HEK293 (cell line): ENCODE measurements around the gene DSCAML1.

ENCODE experiments used
- CTCF ChIA-PET: fragments of 350-600 bp; formaldehyde crosslinking; extraction: SDS; loops from one replicate; lab custom pipeline; 2021; ENCODE audit warnings: antibody characterized with exemption; lab: Yijun Ruan, JAX
- POLR2A ChIA-PET: fragments of 300-600 bp; formaldehyde crosslinking; extraction: SDS; loops from one replicate; lab custom pipeline; 2020; ENCODE audit warnings: antibody characterized with exemption, inconsistent platforms; lab: Yijun Ruan, JAX
- H3K27ac ChIP-seq: fragments of 200-500 bp; sonication (Bioruptor generic); 2 replicates; pipeline ENCODE4 v1.5.1; 2014; ENCODE audit warnings: low read depth, low read length, control low read depth, inconsistent platforms; ENCODE audit errors: extremely low read depth
- H3K36me3 ChIP-seq, 2 experiments: fragments of 200-500 bp in 1 of 2; sonication (Bioruptor generic) in 1 of 2; 1 replicate in 1 of 2; 2 replicates in 1 of 2; pipeline ENCODE4 v1.5.1; 2014 to 2017; ENCODE audit warnings: inconsistent platforms in 2 of 2, low read length in 2 of 2; ENCODE audit not compliant: control insufficient read depth in 2 of 2, insufficient read depth in 1 of 2
- H3K4me1 ChIP-seq: fragments of 200-500 bp; sonication (Bioruptor generic); 2 replicates; pipeline ENCODE4 v1.5.1; 2014; ENCODE audit warnings: mild to moderate bottlenecking, low read length, inconsistent platforms; ENCODE audit not compliant: control insufficient read depth, insufficient read depth
- H3K4me3 ChIP-seq: 2 replicates; pipeline ENCODE4 v1.5.1; 2011; ENCODE audit warnings: low read depth, mild to moderate bottlenecking, control low read depth, low read length, moderate library complexity
- H3K9me3 ChIP-seq: fragments of 200-500 bp; sonication (Bioruptor generic); 2 replicates; pipeline ENCODE4 v1.5.1; 2014; ENCODE audit warnings: low read depth, low read length, inconsistent platforms; ENCODE audit not compliant: control insufficient read depth, insufficient read depth
- OSR2 ChIP-seq: fragments of 450-650 bp; formaldehyde crosslinking; IDR thresholded peaks from 2 replicates; pipeline ENCODE4 v1.5.1; 2016; ENCODE audit warnings: missing biosample characterization, missing genetic modification characterization
- YY1 ChIP-seq: fragments of 450-650 bp; formaldehyde crosslinking; IDR thresholded peaks from 2 replicates; pipeline ENCODE4 v1.5.1; 2018; ENCODE audit warnings: missing biosample characterization, missing genetic modification characterization
- ZBTB1 ChIP-seq: fragments of 450-650 bp; formaldehyde crosslinking; IDR thresholded peaks from 2 replicates; pipeline ENCODE4 v1.5.1; 2016; ENCODE audit warnings: missing biosample characterization, missing genetic modification characterization
- ZNF274 ChIP-seq, 2 experiments: fragments of 200-500 bp in 1 of 2; fragments of 450-650 bp in 1 of 2; sonication (Bioruptor generic) in 1 of 2; formaldehyde crosslinking in 1 of 2; IDR thresholded peaks; 2 replicates each; pipeline versions ENCODE4 v1.5.1 to v1.6.1; 2014 to 2016; ENCODE audit warnings: borderline replicate concordance in 1 of 2, inconsistent platforms in 1 of 2, low read length in 1 of 2, missing biosample characterization in 1 of 2, missing genetic modification characterization in 1 of 2
- ZNF292 ChIP-seq: fragments of 450-650 bp; formaldehyde crosslinking; IDR thresholded peaks from 2 replicates; pipeline ENCODE4 v1.5.1; 2016; ENCODE audit warnings: low read depth, missing biosample characterization, missing genetic modification characterization, borderline replicate concordance
- ZNF341 ChIP-seq: fragments of 450-650 bp; formaldehyde crosslinking; IDR thresholded peaks from 2 replicates; pipeline ENCODE4; 2016; ENCODE audit warnings: low read depth, missing biosample characterization, missing genetic modification characterization
- ZNF394 ChIP-seq: fragments of 450-650 bp; formaldehyde crosslinking; IDR thresholded peaks from 2 replicates; pipeline ENCODE4 v1.5.1; 2016; ENCODE audit warnings: missing biosample characterization, missing genetic modification characterization, mild to moderate bottlenecking, moderate library complexity, borderline replicate concordance
- ZNF664 ChIP-seq: fragments of 450-650 bp; formaldehyde crosslinking; IDR thresholded peaks from 2 replicates; pipeline ENCODE4 v1.5.1; 2016; ENCODE audit warnings: missing biosample characterization, missing genetic modification characterization
- ZNF76 ChIP-seq: fragments of 450-650 bp; formaldehyde crosslinking; IDR thresholded peaks from 2 replicates; pipeline ENCODE4; 2016; ENCODE audit warnings: low read depth, missing biosample characterization, missing genetic modification characterization, borderline replicate concordance
- TF ChIP-seq, protein P1 (sequence below): fragments of 450-650 bp; formaldehyde crosslinking; IDR thresholded peaks from 2 replicates; pipeline ENCODE4 v1.5.1; 2016; ENCODE audit warnings: missing biosample characterization, missing genetic modification characterization
- TF ChIP-seq, protein P2 (sequence below): fragments of 450-650 bp; formaldehyde crosslinking; IDR thresholded peaks from 2 replicates; pipeline ENCODE4 v1.5.1; 2016; ENCODE audit warnings: missing biosample characterization, missing genetic modification characterization, borderline replicate concordance
- TF ChIP-seq, protein P3 (sequence below): fragments of 450-650 bp; formaldehyde crosslinking; conservative IDR thresholded peaks from 2 replicates; pipeline ENCODE4 v1.5.1; 2016; ENCODE audit warnings: low read depth, missing biosample characterization, missing genetic modification characterization
- TF ChIP-seq, protein P4 (sequence below): fragments of 450-650 bp; formaldehyde crosslinking; IDR thresholded peaks from 2 replicates; pipeline ENCODE4 v1.5.1; 2017; ENCODE audit warnings: missing biosample characterization, mild to moderate bottlenecking, missing genetic modification characterization, moderate library complexity
- TF ChIP-seq, protein P5 (sequence below): fragments of 450-650 bp; formaldehyde crosslinking; IDR thresholded peaks from 2 replicates; pipeline ENCODE4 v1.5.1; 2016; ENCODE audit warnings: missing biosample characterization, missing genetic modification characterization

The DSCAML1 gene

DNA sequence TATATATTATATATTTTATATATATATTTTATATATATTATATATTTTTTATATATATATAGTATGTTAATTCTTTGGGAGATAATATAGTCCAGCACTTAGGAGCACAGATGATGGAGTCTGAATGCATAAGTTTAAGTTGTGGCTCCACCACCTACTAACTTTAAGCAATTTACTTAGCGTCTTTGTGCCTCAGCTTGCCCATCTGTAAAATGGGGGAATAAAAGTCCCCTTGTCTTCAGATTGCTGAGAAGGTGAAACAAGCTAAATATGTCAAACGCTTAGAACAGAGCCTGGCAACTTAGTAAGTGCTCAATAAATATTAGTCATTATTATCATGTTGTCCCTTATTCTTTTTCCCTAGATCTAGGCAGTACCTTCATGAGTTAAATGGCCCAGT, 27.5 kb downstream of the DSCAML1 start (continued):
- TF ChIP-seq ZNF394 (tag by site-specific recombination) (no peak), ZNF292 (tag by site-specific recombination) (no peak), ZNF664 (no peak)
- TF ChIP-seq, protein P1, sequence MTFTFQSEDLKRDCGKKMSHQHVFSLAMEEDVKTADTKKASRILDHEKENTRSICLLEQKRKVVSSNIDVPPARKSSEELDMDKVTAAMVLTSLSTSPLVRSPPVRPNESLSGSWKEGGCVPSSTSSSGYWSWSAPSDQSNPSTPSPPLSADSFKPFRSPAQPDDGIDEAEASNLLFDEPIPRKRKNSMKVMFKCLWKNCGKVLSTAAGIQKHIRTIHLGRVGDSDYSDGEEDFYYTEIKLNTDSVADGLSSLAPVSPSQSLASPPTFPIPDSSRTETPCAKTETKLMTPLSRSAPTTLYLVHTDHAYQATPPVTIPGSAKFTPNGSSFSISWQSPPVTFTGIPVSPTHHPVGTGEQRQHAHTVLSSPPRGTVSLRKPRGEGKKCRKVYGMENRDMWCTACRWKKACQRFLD (tag by site-specific recombination), result no peak
- TF ChIP-seq, protein P2, sequence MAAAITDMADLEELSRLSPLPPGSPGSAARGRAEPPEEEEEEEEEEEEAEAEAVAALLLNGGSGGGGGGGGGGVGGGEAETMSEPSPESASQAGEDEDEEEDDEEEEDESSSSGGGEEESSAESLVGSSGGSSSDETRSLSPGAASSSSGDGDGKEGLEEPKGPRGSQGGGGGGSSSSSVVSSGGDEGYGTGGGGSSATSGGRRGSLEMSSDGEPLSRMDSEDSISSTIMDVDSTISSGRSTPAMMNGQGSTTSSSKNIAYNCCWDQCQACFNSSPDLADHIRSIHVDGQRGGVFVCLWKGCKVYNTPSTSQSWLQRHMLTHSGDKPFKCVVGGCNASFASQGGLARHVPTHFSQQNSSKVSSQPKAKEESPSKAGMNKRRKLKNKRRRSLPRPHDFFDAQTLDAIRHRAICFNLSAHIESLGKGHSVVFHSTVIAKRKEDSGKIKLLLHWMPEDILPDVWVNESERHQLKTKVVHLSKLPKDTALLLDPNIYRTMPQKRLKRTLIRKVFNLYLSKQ (tag by site-specific recombination), result no peak
- TF ChIP-seq, protein P3, sequence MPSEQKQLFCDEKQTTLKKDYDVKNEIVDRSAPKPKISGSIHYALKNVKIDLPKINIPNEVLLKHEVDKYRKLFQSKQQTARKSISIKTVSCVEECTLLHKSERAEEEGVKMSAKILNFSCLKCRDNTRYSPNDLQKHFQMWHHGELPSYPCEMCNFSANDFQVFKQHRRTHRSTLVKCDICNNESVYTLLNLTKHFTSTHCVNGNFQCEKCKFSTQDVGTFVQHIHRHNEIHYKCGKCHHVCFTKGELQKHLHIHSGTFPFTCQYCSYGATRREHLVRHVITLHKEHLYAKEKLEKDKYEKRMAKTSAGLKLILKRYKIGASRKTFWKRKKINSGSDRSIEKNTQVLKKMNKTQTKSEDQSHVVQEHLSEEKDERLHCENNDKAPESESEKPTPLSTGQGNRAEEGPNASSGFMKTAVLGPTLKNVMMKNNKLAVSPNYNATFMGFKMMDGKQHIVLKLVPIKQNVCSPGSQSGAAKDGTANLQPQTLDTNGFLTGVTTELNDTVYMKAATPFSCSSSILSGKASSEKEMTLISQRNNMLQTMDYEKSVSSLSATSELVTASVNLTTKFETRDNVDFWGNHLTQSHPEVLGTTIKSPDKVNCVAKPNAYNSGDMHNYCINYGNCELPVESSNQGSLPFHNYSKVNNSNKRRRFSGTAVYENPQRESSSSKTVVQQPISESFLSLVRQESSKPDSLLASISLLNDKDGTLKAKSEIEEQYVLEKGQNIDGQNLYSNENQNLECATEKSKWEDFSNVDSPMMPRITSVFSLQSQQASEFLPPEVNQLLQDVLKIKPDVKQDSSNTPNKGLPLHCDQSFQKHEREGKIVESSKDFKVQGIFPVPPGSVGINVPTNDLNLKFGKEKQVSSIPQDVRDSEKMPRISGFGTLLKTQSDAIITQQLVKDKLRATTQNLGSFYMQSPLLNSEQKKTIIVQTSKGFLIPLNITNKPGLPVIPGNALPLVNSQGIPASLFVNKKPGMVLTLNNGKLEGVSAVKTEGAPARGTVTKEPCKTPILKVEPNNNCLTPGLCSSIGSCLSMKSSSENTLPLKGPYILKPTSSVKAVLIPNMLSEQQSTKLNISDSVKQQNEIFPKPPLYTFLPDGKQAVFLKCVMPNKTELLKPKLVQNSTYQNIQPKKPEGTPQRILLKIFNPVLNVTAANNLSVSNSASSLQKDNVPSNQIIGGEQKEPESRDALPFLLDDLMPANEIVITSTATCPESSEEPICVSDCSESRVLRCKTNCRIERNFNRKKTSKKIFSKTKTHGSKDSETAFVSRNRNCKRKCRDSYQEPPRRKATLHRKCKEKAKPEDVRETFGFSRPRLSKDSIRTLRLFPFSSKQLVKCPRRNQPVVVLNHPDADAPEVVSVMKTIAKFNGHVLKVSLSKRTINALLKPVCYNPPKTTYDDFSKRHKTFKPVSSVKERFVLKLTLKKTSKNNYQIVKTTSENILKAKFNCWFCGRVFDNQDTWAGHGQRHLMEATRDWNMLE (tag by site-specific recombination), result no peak
- TF ChIP-seq, all 188 proteins: peak for 0

DNA sequence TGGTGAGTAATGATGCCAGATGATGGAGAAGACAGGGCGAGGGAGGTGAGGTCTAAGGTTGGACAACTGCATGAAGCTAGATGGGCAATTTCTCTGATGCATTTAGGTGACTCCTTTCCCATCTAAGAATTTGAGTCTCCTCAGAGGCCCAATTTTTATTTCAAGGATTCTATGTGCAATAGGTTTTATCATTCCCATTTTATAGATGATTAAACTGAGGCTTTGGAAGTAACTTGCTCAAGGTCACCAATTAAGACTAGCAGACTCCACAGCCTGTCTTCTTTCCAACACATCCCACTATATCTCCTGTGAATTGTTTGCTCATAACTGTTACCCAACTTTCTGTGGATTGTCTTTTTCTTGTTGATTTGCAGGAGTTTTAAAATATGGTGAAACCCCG, 28.5 kb downstream of the DSCAML1 start:
- Histone ChIP-seq H3K36me3 (no peaks in the 10 kb centered on the region), H3K9me3 (no peaks in the 10 kb centered on the region), H3K4me3 (no peak overlapping the region), H3K4me1 (no peaks in the 10 kb centered on the region), H3K27ac (no peak overlapping the region)
- ChIA-PET CTCF (no interaction called here), POLR2A (no interaction called here)
- TF ChIP-seq YY1 (tag by site-specific recombination) (no peak), ZNF76 (tag by site-specific recombination) (no peak), OSR2 (tag by site-specific recombination) (no peak), ZBTB1 (no peak), ZNF274 (IDR thresholded peaks at IDR 0.05; ENCODE audit: low read length) (no peak), ZNF274 (tag by site-specific recombination; IDR thresholded peaks at IDR 0.05; ENCODE audit: borderline replicate concordance) (no peak), ZNF341 (tag by site-specific recombination) (no peak)
- TF ChIP-seq, protein P4, sequence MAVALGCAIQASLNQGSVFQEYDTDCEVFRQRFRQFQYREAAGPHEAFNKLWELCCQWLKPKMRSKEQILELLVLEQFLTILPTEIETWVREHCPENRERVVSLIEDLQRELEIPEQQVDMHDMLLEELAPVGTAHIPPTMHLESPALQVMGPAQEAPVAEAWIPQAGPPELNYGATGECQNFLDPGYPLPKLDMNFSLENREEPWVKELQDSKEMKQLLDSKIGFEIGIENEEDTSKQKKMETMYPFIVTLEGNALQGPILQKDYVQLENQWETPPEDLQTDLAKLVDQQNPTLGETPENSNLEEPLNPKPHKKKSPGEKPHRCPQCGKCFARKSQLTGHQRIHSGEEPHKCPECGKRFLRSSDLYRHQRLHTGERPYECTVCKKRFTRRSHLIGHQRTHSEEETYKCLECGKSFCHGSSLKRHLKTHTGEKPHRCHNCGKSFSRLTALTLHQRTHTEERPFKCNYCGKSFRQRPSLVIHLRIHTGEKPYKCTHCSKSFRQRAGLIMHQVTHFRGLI (tag by site-specific recombination), result no peak
- TF ChIP-seq, protein P5, sequence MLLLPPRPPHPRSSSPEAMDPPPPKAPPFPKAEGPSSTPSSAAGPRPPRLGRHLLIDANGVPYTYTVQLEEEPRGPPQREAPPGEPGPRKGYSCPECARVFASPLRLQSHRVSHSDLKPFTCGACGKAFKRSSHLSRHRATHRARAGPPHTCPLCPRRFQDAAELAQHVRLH (tag by site-specific recombination), result no peak
